Keratinocyte (primary cell): ENCODE measurements around the gene TAGLN3.

Experiments used
- CTCF ChIP-seq, 3 experiments: IDR thresholded peaks in 1 of 3; conservative IDR thresholded peaks in 1 of 3; optimal IDR thresholded peaks in 1 of 3; 2 replicates in 2 of 3; 3 replicates in 1 of 3; pipeline versions ENCODE3 to v1.5.1; 2011; ENCODE audit warnings: low read length in 3 of 3, mild to moderate bottlenecking in 3 of 3, moderate library complexity in 2 of 3, control low read depth in 1 of 3, inconsistent platforms in 1 of 3; ENCODE audit not compliant: insufficient read depth in 2 of 3; ENCODE audit errors: extremely low read depth in 1 of 3
- EZH2 ChIP-seq: IDR thresholded peaks from one replicate; pipeline ENCODE4 v1.6.1; 2012; ENCODE audit warnings: inconsistent platforms, mild to moderate bottlenecking, low read length, moderate library complexity

GRCh38 chr3:111965484-111965883 is 33.2 kb upstream of the TAGLN3 start:
- TF ChIP-seq CTCF (optimal IDR thresholded peaks at IDR 0.05 in 1 of 3, IDR thresholded peaks at IDR 0.05 in 1 of 3, conservative IDR thresholded peaks at IDR 0.05 in 1 of 3; ENCODE audit: extremely low read depth in 1 of 3, insufficient read depth in 2 of 3, low read length in 3 of 3) = no peak
- no peak for TF ChIP-seq EZH2
